Sigmoid colon (tissue), 7 donors: ENCODE measurements around the gene LGR6. TPM values are rescaled to one million over a fixed set of nuclear protein-coding genes. Genes with fewer than 3 reads are reported as not detected.

ENCODE experiments used
- DNase-seq: peaks from one replicate; pipeline ENCODE4 v3.0.0-alpha.2; 2019
- H3K27ac ChIP-seq, 4 donors: fragments of 200-600 bp; sonication (generic); one replicate each; pipeline ENCODE4 v1.5.1; 2016 to 2019; ENCODE audit warnings: mild to moderate bottlenecking in 1 of 4
- H3K27me3 ChIP-seq, 3 donors: fragments of 200-600 bp; sonication (generic); one replicate each; pipeline ENCODE4 v1.5.1; 2019; ENCODE audit warnings: mild to moderate bottlenecking in 1 of 3
- H3K36me3 ChIP-seq, 4 donors: fragments of 200-600 bp; sonication (generic); one replicate each; pipeline ENCODE4 v1.5.1; 2016 to 2019
- H3K4me1 ChIP-seq, 4 donors: fragments of 200-600 bp; sonication (generic); one replicate each; pipeline ENCODE4 v1.5.1; 2017 to 2019
- H3K4me3 ChIP-seq, 4 donors: fragments of 200-600 bp; sonication (generic); one replicate each; pipeline ENCODE4 v1.5.1; 2017 to 2019; ENCODE audit warnings: mild to moderate bottlenecking in 2 of 4, moderate library complexity in 1 of 4
- H3K9me3 ChIP-seq, 4 donors: fragments of 200-600 bp in 3 of 4; sonication (generic) in 3 of 4; one replicate each; pipeline versions ENCODE4 v1.5.1 to v1.6.1; 2013 to 2019
- EP300 ChIP-seq, 4 donors: sonication (generic); formaldehyde crosslinking; IDR thresholded peaks; one replicate each; pipeline ENCODE4 v1.6.1; 2017; ENCODE audit warnings: antibody characterized with exemption in 4 of 4
- POLR2A ChIP-seq, 2 donors: fragments of 450-650 bp; IDR thresholded peaks; one replicate each; pipeline ENCODE4 v1.6.1; 2016; ENCODE audit warnings: antibody characterized with exemption in 2 of 2, mild to moderate bottlenecking in 2 of 2, moderate library complexity in 2 of 2
- POLR2AphosphoS5 ChIP-seq, 4 donors: sonication (generic); formaldehyde crosslinking; IDR thresholded peaks; one replicate each; pipeline ENCODE4 v1.6.1; 2017; ENCODE audit warnings: antibody characterized with exemption in 4 of 4
- WGBS, 2 donors: extraction: QIAGEN DNeasy Blood & Tissue Kit; methylation state at CpG; one replicate each; pipeline ENCODE4 v1.1.7; 2013; 5-methylcytosine and 5-hydroxymethylcytosine counted together
- intact Hi-C: fragments of 100-400 bp; cut with DNase I; formaldehyde crosslinking; loops from one replicate; pipeline ENCODE4 v1.15.1; 2023
- polyA plus RNA-seq, 3 donors: library from polyadenylated mRNA; stranded (reverse); fragments of 200-250 nt; gene quantifications; one replicate each; pipeline ENCODE4 v1.2.3, GENCODE V29; 2013
- total RNA-seq, 4 donors: library from RNA; depleted of rRNA; stranded (reverse); fragments of >200 nt; gene quantifications; one replicate each; pipeline ENCODE4 v1.1.0, GENCODE V29; 2016
- TF ChIP-seq, protein P1 (sequence below), 4 experiments: fragments of 450-650 bp in 3 of 4; fragments of 200-600 bp in 1 of 4; IDR thresholded peaks; one replicate each; pipeline ENCODE4 v1.5.1; 2016 to 2019; ENCODE audit warnings: antibody characterized with exemption in 4 of 4, mild to moderate bottlenecking in 3 of 4, moderate library complexity in 2 of 4
- donor health status: healthy with polysubstance abuse.
- donor health status: Bipolar disorder and iron deficiency.
- donor health status: healthy.

The LGR6 gene
- total and polyA plus RNA-seq, 7 donors = 0.14 to 1.0 (median 0.28) TPM; not detected in 4

DNA sequence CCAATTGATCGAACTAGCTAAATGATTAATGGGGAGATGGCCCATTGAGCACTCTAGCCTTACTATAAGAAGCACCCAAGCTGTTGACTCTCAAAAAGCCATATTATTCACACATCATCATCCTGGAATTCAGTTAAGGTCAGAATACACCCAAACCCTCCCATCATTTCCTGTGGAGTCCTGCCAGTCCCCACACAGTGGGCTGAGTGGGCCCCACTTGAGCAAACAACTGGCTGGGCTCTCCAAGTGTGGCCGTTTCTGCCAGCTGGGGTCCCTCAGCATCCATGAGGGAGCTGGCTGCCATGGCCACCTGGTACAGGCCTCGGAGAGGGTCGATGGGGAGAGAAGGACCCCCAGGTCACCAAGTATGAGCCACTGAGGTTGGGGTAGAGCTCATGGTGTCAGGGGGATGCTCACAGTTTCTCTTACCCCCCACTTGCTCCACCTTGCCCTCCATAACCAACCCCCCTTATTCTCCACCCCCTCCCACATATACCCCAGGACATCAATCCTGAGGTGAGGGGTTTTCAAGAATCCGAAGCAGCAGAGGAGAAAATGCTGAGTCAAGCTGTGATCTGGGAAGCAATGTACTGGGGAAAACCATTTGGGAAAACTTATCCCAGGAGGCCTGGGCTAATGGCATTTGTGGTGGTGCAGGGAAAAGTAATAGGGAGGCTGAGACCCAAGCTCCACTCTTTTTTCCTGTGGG lies 87.9 kb downstream of the LGR6 start:
- Histone ChIP-seq H3K36me3 (no peaks in the 10 kb centered on the region), H3K4me1 (peaks cover 0 to 16% (median 3%) of the 10 kb centered on the region in 4 donors)

DNA sequence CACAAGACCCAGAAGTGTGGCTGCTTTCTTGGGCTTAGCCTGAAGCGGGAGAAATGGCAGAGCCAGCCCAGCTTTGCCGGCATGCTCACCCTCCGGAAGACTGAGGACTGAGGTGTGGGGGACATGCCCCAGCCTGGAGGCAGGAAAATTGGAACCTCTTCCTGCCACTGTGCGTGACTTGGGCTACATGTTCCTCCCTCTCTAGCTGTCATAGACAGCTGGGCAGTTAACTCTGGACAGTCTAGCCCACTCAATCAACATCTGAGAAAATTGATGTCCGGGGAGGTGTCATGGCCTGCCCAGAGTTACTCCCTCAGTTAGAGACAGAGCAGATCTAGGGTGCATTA lies 88.4 kb downstream of the LGR6 start:
- Histone ChIP-seq H3K27ac (no peak overlapping the region), H3K9me3 (no peaks in the 10 kb centered on the region), H3K36me3 (no peaks in the 10 kb centered on the region), H3K4me3 (no peak overlapping the region), H3K27me3 (no peaks in the 10 kb centered on the region), H3K4me1 (peaks cover 0 to 20% (median 3%) of the 10 kb centered on the region in 4 donors)
- WGBS, 2 donors = 95% methylated on average over 5 of the region's 5 CpGs
- intact Hi-C loops = no loop called here
- no peak for DNase-seq
- TF ChIP-seq POLR2A (IDR thresholded peaks at IDR 0.05) = no peak
- TF ChIP-seq, protein P1, sequence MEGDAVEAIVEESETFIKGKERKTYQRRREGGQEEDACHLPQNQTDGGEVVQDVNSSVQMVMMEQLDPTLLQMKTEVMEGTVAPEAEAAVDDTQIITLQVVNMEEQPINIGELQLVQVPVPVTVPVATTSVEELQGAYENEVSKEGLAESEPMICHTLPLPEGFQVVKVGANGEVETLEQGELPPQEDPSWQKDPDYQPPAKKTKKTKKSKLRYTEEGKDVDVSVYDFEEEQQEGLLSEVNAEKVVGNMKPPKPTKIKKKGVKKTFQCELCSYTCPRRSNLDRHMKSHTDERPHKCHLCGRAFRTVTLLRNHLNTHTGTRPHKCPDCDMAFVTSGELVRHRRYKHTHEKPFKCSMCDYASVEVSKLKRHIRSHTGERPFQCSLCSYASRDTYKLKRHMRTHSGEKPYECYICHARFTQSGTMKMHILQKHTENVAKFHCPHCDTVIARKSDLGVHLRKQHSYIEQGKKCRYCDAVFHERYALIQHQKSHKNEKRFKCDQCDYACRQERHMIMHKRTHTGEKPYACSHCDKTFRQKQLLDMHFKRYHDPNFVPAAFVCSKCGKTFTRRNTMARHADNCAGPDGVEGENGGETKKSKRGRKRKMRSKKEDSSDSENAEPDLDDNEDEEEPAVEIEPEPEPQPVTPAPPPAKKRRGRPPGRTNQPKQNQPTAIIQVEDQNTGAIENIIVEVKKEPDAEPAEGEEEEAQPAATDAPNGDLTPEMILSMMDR (IDR thresholded peaks at IDR 0.05) = no peak
- TF ChIP-seq EP300 (IDR thresholded peaks at IDR 0.05) = no peak
- no peak for TF ChIP-seq POLR2AphosphoS5 (IDR thresholded peaks at IDR 0.05)

More for the DNA sequence above, 87.9 kb downstream of the LGR6 start:
- no peak overlapping the region for H3K4me3 ChIP-seq
- intact Hi-C loops = no loop called here
- no peaks in the 10 kb centered on the region for H3K27me3 ChIP-seq
- no peaks in the 10 kb centered on the region for H3K9me3 ChIP-seq
- TF ChIP-seq POLR2A (IDR thresholded peaks at IDR 0.05) = no peak
- no peak for TF ChIP-seq POLR2AphosphoS5 (IDR thresholded peaks at IDR 0.05)
- TF ChIP-seq, protein P1 (IDR thresholded peaks at IDR 0.05) = no peak
- TF ChIP-seq EP300 (IDR thresholded peaks at IDR 0.05) = no peak
- no peak for DNase-seq
- WGBS, 2 donors = 66 to 85% methylated on average over 5 of the region's 5 CpGs
- H3K27ac ChIP-seq = no peak overlapping the region

DNA sequence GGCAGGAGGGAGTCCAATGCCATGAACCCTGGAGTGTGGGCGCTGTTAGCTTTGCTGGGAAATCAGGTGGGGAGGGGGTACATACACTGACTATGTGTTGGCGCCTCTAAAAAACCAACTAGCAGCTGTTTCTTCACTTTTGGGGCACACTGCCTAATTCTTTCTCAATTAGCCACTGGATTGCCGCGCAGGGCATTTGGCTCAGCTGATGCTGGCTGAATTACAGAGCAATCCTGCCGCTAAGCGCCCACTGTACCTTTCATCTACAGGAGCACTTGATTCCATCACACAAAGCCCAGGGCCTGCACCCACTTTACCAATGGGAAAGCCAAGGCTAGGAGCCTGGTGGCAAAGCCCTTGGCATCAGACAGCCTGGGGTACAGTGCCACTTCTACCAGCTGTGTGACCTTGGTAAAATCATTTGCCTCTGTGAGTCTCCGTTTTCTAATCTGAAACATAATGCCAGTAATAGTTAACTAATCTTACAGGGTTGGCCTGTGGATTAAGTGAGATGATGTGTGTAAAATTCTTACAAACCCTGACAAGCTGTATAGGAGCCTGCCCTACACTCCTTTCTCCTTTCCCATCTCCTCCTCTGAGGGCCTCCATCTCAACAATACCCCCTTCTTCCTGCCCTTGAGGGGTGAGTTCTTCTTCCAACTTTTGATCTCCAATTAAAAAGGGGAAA lies 89.1 kb downstream of the LGR6 start:
- H3K4me3 ChIP-seq = no peak overlapping the region
- no peak for DNase-seq
- no peak overlapping the region for H3K27ac ChIP-seq
- 89 to 94% methylated on average over 7 of the region's 7 CpGs for WGBS, 2 donors
- no peaks in the 10 kb centered on the region for H3K36me3 ChIP-seq
- intact Hi-C loops = no loop called here
- TF ChIP-seq POLR2A (IDR thresholded peaks at IDR 0.05) (no peak), POLR2AphosphoS5 (IDR thresholded peaks at IDR 0.05) (no peak)
- TF ChIP-seq, protein P1 (IDR thresholded peaks at IDR 0.05) = no peak
- H3K9me3 ChIP-seq = no peaks in the 10 kb centered on the region
- peaks cover 0 to 20% (median 3%) of the 10 kb centered on the region in 4 donors for H3K4me1 ChIP-seq
- H3K27me3 ChIP-seq = no peaks in the 10 kb centered on the region

DNA sequence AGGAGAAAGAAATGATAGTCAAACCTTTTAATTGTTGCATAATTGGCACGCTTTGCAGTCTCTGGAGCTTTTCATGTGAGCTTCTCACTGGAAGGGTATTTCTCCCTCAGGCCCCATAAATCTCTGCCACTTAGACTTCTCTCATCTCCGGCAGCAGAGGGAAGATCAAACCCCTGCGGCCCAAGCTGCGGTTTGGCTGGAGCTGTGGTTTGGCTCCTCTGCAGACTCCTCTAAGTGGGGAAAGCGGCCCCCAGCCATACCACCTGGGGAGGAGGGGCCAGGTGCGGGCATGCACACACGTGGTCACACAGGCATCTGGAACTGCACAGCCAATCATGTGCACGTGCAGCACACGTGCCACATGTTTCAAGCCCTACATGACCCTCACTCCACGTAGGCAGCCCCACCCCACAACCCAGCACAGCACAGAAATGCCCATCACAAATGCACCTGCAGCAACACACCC lies 89.8 kb downstream of the LGR6 start:
- Histone ChIP-seq H3K27me3 (no peaks in the 10 kb centered on the region), H3K4me1 (peaks cover 0 to 20% (median 3%) of the 10 kb centered on the region in 4 donors), H3K9me3 (no peaks in the 10 kb centered on the region), H3K36me3 (no peaks in the 10 kb centered on the region), H3K27ac (no peak overlapping the region), H3K4me3 (no peak overlapping the region)
- intact Hi-C loops = no loop called here
- 27 to 69% methylated on average over 10 of the region's 10 CpGs for WGBS, 2 donors
- TF ChIP-seq POLR2A (IDR thresholded peaks at IDR 0.05) = no peak
- TF ChIP-seq, protein P1 (IDR thresholded peaks at IDR 0.05) = no peak
- TF ChIP-seq POLR2AphosphoS5 (IDR thresholded peaks at IDR 0.05) = no peak
- TF ChIP-seq EP300 (IDR thresholded peaks at IDR 0.05) = no peak
- DNase-seq = no peak
